GM12878 (cell line): Measurements from ENCODE around the gene SLFN14. TPM values are rescaled to one million over a fixed set of nuclear protein-coding genes. Genes with fewer than 3 reads are reported as not detected.

ENCODE experiments used
- ATF7 ChIP-seq: fragments of 450-650 bp; IDR thresholded peaks from 2 replicates; pipeline ENCODE4 v1.6.1; 2016; ENCODE audit warnings: low read depth, mild to moderate bottlenecking
- BCLAF1 ChIP-seq: fragments of 450-650 bp; IDR thresholded peaks from 2 replicates; pipeline ENCODE4 v1.6.1; 2017; ENCODE audit warnings: antibody characterized with exemption, mild to moderate bottlenecking, moderate library complexity
- CBFB ChIP-seq: IDR thresholded peaks from 2 replicates; pipeline ENCODE4 v1.6.1; 2016; ENCODE audit warnings: antibody characterized with exemption, low read depth
- CHD1 ChIP-seq: IDR thresholded peaks from 2 replicates; pipeline ENCODE4 v1.6.1; 2012; ENCODE audit warnings: low read depth, low read length, improper control_type of control experiment
- DPF2 ChIP-seq: fragments of 450-650 bp; IDR thresholded peaks from 2 replicates; pipeline ENCODE4 v1.6.1; 2017; ENCODE audit warnings: mild to moderate bottlenecking
- ELK1 ChIP-seq: IDR thresholded peaks from 2 replicates; pipeline ENCODE4 v1.6.1; 2012; ENCODE audit warnings: low read depth, low read length, improper control_type of control experiment
- JUNB ChIP-seq: IDR thresholded peaks from 2 replicates; pipeline ENCODE4 v1.6.1; 2016; ENCODE audit warnings: antibody characterized with exemption, mild to moderate bottlenecking
- KLF5 ChIP-seq: fragments of 450-650 bp; IDR thresholded peaks from 2 replicates; pipeline ENCODE4 v1.6.1; 2014; ENCODE audit warnings: mild to moderate bottlenecking; ENCODE audit not compliant: partially characterized antibody
- NRF1 ChIP-seq: conservative IDR thresholded peaks from 2 replicates; pipeline ENCODE4 v1.6.1; 2011; ENCODE audit warnings: mild to moderate bottlenecking, low read depth, low read length, improper control_type of control experiment
- POLR2A ChIP-seq: IDR thresholded peaks from 2 replicates; pipeline ENCODE4 v1.6.1; 2011; ENCODE audit warnings: low read depth, mild to moderate bottlenecking, low read length
- RB1 ChIP-seq: fragments of 450-650 bp; formaldehyde crosslinking; IDR thresholded peaks from 2 replicates; pipeline ENCODE4 v1.6.1; 2017; ENCODE audit warnings: mild to moderate bottlenecking, borderline replicate concordance
- SMAD1 ChIP-seq: fragments of 450-650 bp; IDR thresholded peaks from 2 replicates; pipeline ENCODE4 v1.6.1; 2018; ENCODE audit warnings: mild to moderate bottlenecking, low read depth; ENCODE audit not compliant: partially characterized antibody
- SPI1 ChIP-seq: IDR thresholded peaks from 2 replicates; pipeline ENCODE4 v1.6.1; 2011; ENCODE audit warnings: low read depth, mild to moderate bottlenecking, low read length, moderate library complexity, borderline replicate concordance; ENCODE audit not compliant: insufficient read depth
- TAF1 ChIP-seq: IDR thresholded peaks from 2 replicates; pipeline ENCODE4 v1.6.1; 2011; ENCODE audit warnings: mild to moderate bottlenecking, low read depth, low read length, borderline replicate concordance
- TBL1XR1 ChIP-seq: IDR thresholded peaks from 2 replicates; pipeline ENCODE4 v1.6.1; 2012; ENCODE audit warnings: low read depth, low read length, improper control_type of control experiment
- USF1 ChIP-seq: IDR thresholded peaks from 2 replicates; pipeline ENCODE4 v1.6.1; 2011; ENCODE audit warnings: borderline replicate concordance, low read depth, mild to moderate bottlenecking, moderate library complexity, mixed read lengths, low read length; ENCODE audit not compliant: insufficient read depth; ENCODE audit errors: extremely low read length
- YY1 ChIP-seq: IDR thresholded peaks from 2 replicates; pipeline ENCODE4 v1.6.1; 2011; ENCODE audit warnings: low read depth, mild to moderate bottlenecking, low read length
- ZBTB33 ChIP-seq: fragments of 450-650 bp; IDR thresholded peaks from 2 replicates; pipeline ENCODE4 v1.6.1; 2017; ENCODE audit warnings: mild to moderate bottlenecking
- polyA plus RNA-seq, 11 experiments: library from polyadenylated mRNA; depleted of rRNA in 4 of 11; unstranded in 6 of 11; stranded (reverse) in 5 of 11; fragments of >200 nt; fragmentation: Nextera tagmentation in 4 of 11; fragmentation: Illumina TruSeq in 1 of 11; extraction: Ambion mirVana in 4 of 11; extraction: Trizol in 1 of 11; gene quantifications; 1 replicate in 1 of 11; 2 replicates in 10 of 11; pipeline versions ENCODE4 v1.2.1 to v1.2.3, GENCODE V29; 2011 to 2016; ENCODE audit warnings: inconsistent platforms in 2 of 11, missing spikeins in 2 of 11, low read depth in 1 of 11
- total RNA-seq, 4 experiments: library from RNA; depleted of rRNA in 3 of 4; stranded (reverse); fragments of >200 nt in 3 of 4; fragmentation: Illumina TruSeq in 1 of 4; extraction: Trizol in 1 of 4; gene quantifications; 2 replicates each; pipeline versions ENCODE4 v1.2.1 to v1.2.3, GENCODE V29; 2013 to 2021

Gene SLFN14
- total and polyA plus RNA-seq, 10 of the 15 experiments (the other 5 are each of a cell fraction or from before 2014, with no cell fraction given): 0.06 to 0.11 (median 0.06) TPM; not detected in 7

- TF ChIP-seq TAF1: no peak
- no peak for TF ChIP-seq ELK1
- TF ChIP-seq TBL1XR1: no peak
- TF ChIP-seq NRF1: no peak
- TF ChIP-seq SMAD1: no peak
- TF ChIP-seq CHD1: no peak
- TF ChIP-seq JUNB: no peak
- TF ChIP-seq ZBTB33: no peak
- TF ChIP-seq CBFB: no peak
- no peak for TF ChIP-seq KLF5
- no peak for TF ChIP-seq BCLAF1
- no peak for TF ChIP-seq RB1
- TF ChIP-seq SPI1: peak; percentile 32; the same call in 1 of the 2 replicates
- no peak for TF ChIP-seq YY1
- peak; percentile 51 for TF ChIP-seq ATF7
- no peak for TF ChIP-seq DPF2
- no peak for TF ChIP-seq USF1
- peak; percentile 26; the same call in 1 of the 2 replicates for TF ChIP-seq POLR2A
Measured at GRCh38 chr17:35536664-35537171, 23.9 kb downstream of the SLFN14 start (continued).
